H1 (cell line): ENCODE results near the gene MRI1. TPM values are rescaled to one million over a fixed set of nuclear protein-coding genes. Genes with fewer than 3 reads are reported as not detected.
A peak's percentile ranks its signal among the peaks of the same experiment; 100 is the strongest.

Source experiments
- CTCF ChIA-PET: fragments of 300-600 bp; sonication (Branson Sonifier 250); formaldehyde crosslinking; loops from one replicate; lab custom pipeline; 2021; ENCODE audit not compliant: partially characterized antibody; lab: Charles Lee
- POLR2A ChIA-PET: fragments of 300-600 bp; sonication (Branson Sonifier 250); formaldehyde crosslinking; loops from one replicate; lab custom pipeline; 2021; ENCODE audit warnings: inconsistent platforms; ENCODE audit not compliant: partially characterized antibody; lab: Charles Lee
- DNase-seq, 2 experiments: peaks; one replicate each; pipeline versions ENCODE4 v3.0.0 to v3.0.0-alpha.2; 2010 to 2022; ENCODE audit warnings: low spot score in 2 of 2, low read depth in 1 of 2, mixed read lengths in 1 of 2
- FAIRE-seq: peaks from 2 replicates; lab custom pipeline; 2011; peaks lifted over from hg19 to GRCh38; lab: Jason Lieb, UNC
- H2AFZ ChIP-seq: 2 replicates; pipeline ENCODE4 v1.8.1; 2012; ENCODE audit warnings: low read length, inconsistent platforms
- H2AK5ac ChIP-seq: 2 replicates; pipeline ENCODE4 v1.6.1; 2013; ENCODE audit warnings: low read depth, low read length
- H2BK120ac ChIP-seq: replicated peaks from 2 replicates; pipeline ENCODE3; 2013; ENCODE audit warnings: low read depth, low read length, inconsistent platforms
- H2BK12ac ChIP-seq: 2 replicates; pipeline ENCODE4 v1.6.1; 2013; ENCODE audit warnings: low read depth, low read length
- H2BK15ac ChIP-seq: 2 replicates; pipeline ENCODE4 v1.6.1; 2013; ENCODE audit warnings: low read length
- H2BK20ac ChIP-seq: 2 replicates; pipeline ENCODE4 v1.6.1; 2013; ENCODE audit warnings: low read length
- H2BK5ac ChIP-seq: 2 replicates; pipeline ENCODE4 v1.6.1; 2013; ENCODE audit warnings: low read depth, low read length
- H3K14ac ChIP-seq: 2 replicates; pipeline ENCODE4 v1.6.1; 2013; ENCODE audit warnings: inconsistent platforms; ENCODE audit not compliant: insufficient read length
- H3K18ac ChIP-seq: 2 replicates; pipeline ENCODE4 v1.6.1; 2013; ENCODE audit warnings: low read length; ENCODE audit errors: extremely low read depth
- H3K23ac ChIP-seq: 2 replicates; pipeline ENCODE4 v1.6.1; 2013; ENCODE audit warnings: inconsistent platforms; ENCODE audit not compliant: insufficient read length
- H3K23me2 ChIP-seq: 2 replicates; pipeline ENCODE4 v1.6.1; 2013; ENCODE audit warnings: low read depth, low read length
- H3K27ac ChIP-seq: 2 replicates; pipeline ENCODE4 v1.6.1; 2011; ENCODE audit warnings: low read depth, low read length, inconsistent platforms
- H3K27me3 ChIP-seq, 4 experiments: replicated peaks in 1 of 4; 1 replicate in 1 of 4; 2 replicates in 3 of 4; pipeline versions ENCODE4 v1.6.1 to v1.8.1; 2011 to 2013; ENCODE audit warnings: low read length in 3 of 4, mild to moderate bottlenecking in 3 of 4, inconsistent platforms in 2 of 4, mixed read lengths in 2 of 4, moderate library complexity in 1 of 4; ENCODE audit not compliant: control insufficient read depth in 3 of 4, insufficient read depth in 3 of 4; ENCODE audit errors: extremely low read depth in 1 of 4
- H3K36me3 ChIP-seq, 4 experiments: 2 replicates each; pipeline versions ENCODE4 v1.6.1 to v1.8.1; 2011 to 2013; ENCODE audit warnings: mild to moderate bottlenecking in 4 of 4, low read length in 3 of 4, moderate library complexity in 2 of 4, control low read depth in 1 of 4, inconsistent platforms in 1 of 4; ENCODE audit not compliant: insufficient read depth in 4 of 4, control insufficient read depth in 2 of 4
- H3K4ac ChIP-seq: replicated peaks from 2 replicates; pipeline ENCODE3; 2013; ENCODE audit warnings: low read length, low read depth, mixed read lengths, inconsistent platforms; ENCODE audit not compliant: insufficient read length
- H3K4me1 ChIP-seq, 4 experiments: replicated peaks in 1 of 4; 1 replicate in 1 of 4; 2 replicates in 3 of 4; pipeline versions ENCODE4 v1.6.1 to v1.8.1; 2011 to 2013; ENCODE audit warnings: low read length in 3 of 4, inconsistent platforms in 2 of 4, mixed read lengths in 1 of 4; ENCODE audit not compliant: insufficient read depth in 4 of 4, control insufficient read depth in 3 of 4
- H3K4me2 ChIP-seq, 2 experiments: 2 replicates each; pipeline versions ENCODE4 v1.6.1 to v1.8.1; 2011 to 2013; ENCODE audit warnings: low read depth in 2 of 2, low read length in 2 of 2, control low read depth in 1 of 2, inconsistent platforms in 1 of 2, mild to moderate bottlenecking in 1 of 2; ENCODE audit not compliant: insufficient read depth in 1 of 2
- H3K4me3 ChIP-seq, 4 experiments: fragments of 200-600, 300-600 bp in 1 of 4; sonication (generic), shearing (Covaris generic), sonication (Bioruptor Twin) in 1 of 4; 2 replicates each; pipeline versions ENCODE4 v1.5.1 to v1.8.1; 2011 to 2016; ENCODE audit warnings: low read length in 4 of 4, low read depth in 3 of 4, control low read depth in 2 of 4, inconsistent platforms in 2 of 4, mild to moderate bottlenecking in 2 of 4, mixed read lengths in 1 of 4, moderate library complexity in 1 of 4; ENCODE audit not compliant: insufficient read depth in 2 of 4; ENCODE audit errors: extremely low read depth in 1 of 4
- H3K56ac ChIP-seq: replicated peaks from 2 replicates; pipeline ENCODE3; 2013; ENCODE audit warnings: low read depth, mild to moderate bottlenecking, mixed read lengths, low read length, inconsistent platforms; ENCODE audit not compliant: insufficient read length
- H3K79me1 ChIP-seq: 2 replicates; pipeline ENCODE4 v1.6.1; 2013; ENCODE audit warnings: low read depth, low read length, control low read depth
- H3K79me2 ChIP-seq, 2 experiments: 2 replicates each; pipeline versions ENCODE4 v1.6.1 to v1.8.1; 2012 to 2013; ENCODE audit warnings: low read length in 2 of 2, mild to moderate bottlenecking in 2 of 2, inconsistent platforms in 1 of 2; ENCODE audit not compliant: insufficient read depth in 2 of 2, control insufficient read depth in 1 of 2
- H3K9ac ChIP-seq, 4 experiments: replicated peaks in 1 of 4; 1 replicate in 1 of 4; 2 replicates in 3 of 4; pipeline versions ENCODE4 v1.6.1 to v1.8.1; 2011 to 2013; ENCODE audit warnings: low read depth in 3 of 4, low read length in 3 of 4, control low read depth in 2 of 4, mild to moderate bottlenecking in 2 of 4, moderate library complexity in 2 of 4, inconsistent platforms in 1 of 4; ENCODE audit errors: extremely low read depth in 1 of 4
- H3K9me3 ChIP-seq, 2 experiments: 2 replicates each; pipeline versions ENCODE4 v1.6.1 to v1.8.1; 2012 to 2013; ENCODE audit warnings: mild to moderate bottlenecking in 2 of 2, moderate library complexity in 2 of 2, control low read depth in 1 of 2, inconsistent platforms in 1 of 2, low read depth in 1 of 2, low read length in 1 of 2, mixed read lengths in 1 of 2; ENCODE audit not compliant: insufficient read depth in 2 of 2
- H4K20me1 ChIP-seq, 2 experiments: replicated peaks in 1 of 2; 2 replicates each; pipeline versions ENCODE3 to v1.8.1; 2011 to 2013; ENCODE audit warnings: inconsistent platforms in 2 of 2, low read length in 2 of 2, mild to moderate bottlenecking in 1 of 2; ENCODE audit not compliant: insufficient read depth in 2 of 2, control insufficient read depth in 1 of 2
- H4K5ac ChIP-seq: 2 replicates; pipeline ENCODE4 v1.6.1; 2013; ENCODE audit warnings: low read length, low read depth, mixed read lengths, inconsistent platforms; ENCODE audit not compliant: insufficient read length
- H4K8ac ChIP-seq: 2 replicates; pipeline ENCODE4 v1.8.0; 2013; ENCODE audit warnings: mild to moderate bottlenecking, moderate library complexity, low read length, inconsistent platforms; ENCODE audit not compliant: insufficient read depth; ENCODE audit errors: extremely low read depth
- H4K91ac ChIP-seq: replicated peaks from 2 replicates; pipeline ENCODE3; 2013; ENCODE audit warnings: low read length, mixed read lengths, inconsistent platforms; ENCODE audit not compliant: insufficient read length
- FOSL1 ChIP-seq: IDR thresholded peaks from 2 replicates; pipeline ENCODE4 v1.6.1; 2011; ENCODE audit warnings: mild to moderate bottlenecking, low read depth, low read length, moderate library complexity; ENCODE audit not compliant: insufficient read depth
- SP1 ChIP-seq: IDR thresholded peaks from 2 replicates; pipeline ENCODE4 v1.6.1; 2011; ENCODE audit warnings: low read depth, low read length
- SP4 ChIP-seq: IDR thresholded peaks from 2 replicates; pipeline ENCODE4 v1.6.1; 2012; ENCODE audit warnings: low read length, inconsistent platforms
- SRF ChIP-seq: IDR thresholded peaks from 2 replicates; pipeline ENCODE4 v1.6.1; 2011; ENCODE audit warnings: mild to moderate bottlenecking, low read depth, low read length, moderate library complexity
- YY1 ChIP-seq: IDR thresholded peaks from 2 replicates; pipeline ENCODE4 v1.6.1; 2011; ENCODE audit warnings: low read depth, mild to moderate bottlenecking, low read length
- WGBS, 2 experiments: shearing (Covaris generic) in 1 of 2; methylation state at CpG; one replicate each; pipeline versions ENCODE4 v1.1.6 to v1.1.7; 2013 to 2015; ENCODE audit warnings: low lambda C conversion rate in 2 of 2, mixed read lengths in 2 of 2, inconsistent platforms in 1 of 2, low coverage in 1 of 2, missing lambda C conversion rate in 1 of 2; ENCODE audit not compliant: insufficient replicate concordance in 2 of 2, insufficient coverage in 1 of 2, insufficient read length in 1 of 2; ENCODE audit errors: extremely low coverage in 1 of 2, missing lambda C conversion rate in 1 of 2; 5-methylcytosine and 5-hydroxymethylcytosine counted together
- polyA plus RNA-seq, 7 experiments: library from polyadenylated mRNA; depleted of rRNA in 3 of 7; stranded (reverse) in 5 of 7; unstranded in 2 of 7; fragments of >200 nt in 5 of 7; fragments of 200-250 nt in 2 of 7; gene quantifications; 1 replicate in 5 of 7; 2 replicates in 1 of 7; 4 replicates in 1 of 7; pipeline versions ENCODE4 v1.2.1 to v1.2.3, GENCODE V29; 2011 to 2013; ENCODE audit warnings: missing spikeins in 2 of 7, mixed read lengths in 2 of 7
- total RNA-seq: library from RNA; stranded (reverse); fragmentation: NEBNext Ultra II Directional; extraction: Animal tissue kit (Norgen Biotek cat#: 25700); gene quantifications from 2 replicates; pipeline ENCODE4 v1.2.1, GENCODE V29; 2021

The MRI1 gene
- total and polyA plus RNA-seq, 2 of the 8 experiments (the other 6 are each of a cell fraction or from before 2014, with no cell fraction given), result 24.5 to 29.5 TPM

GRCh38 chr19:13817018-13817614 is 52.8 kb downstream of the MRI1 start:
- Histone ChIP-seq H4K5ac (no peak overlapping the region), H2BK15ac (0 out of 2 replicates have a peak overlapping the region, but pooled peaks have one; percentile 1), H4K91ac (no peak overlapping the region), H3K14ac (no peak overlapping the region), H2AK5ac (no peak overlapping the region), H3K4me1 (peaks cover 0 to 5% (median 4%) of the 10 kb centered on the region in 4 experiments; a peak in 5 of 7 replicates), H3K36me3 (peaks cover 4 to 38% (median 14%) of the 10 kb centered on the region in 4 experiments), H3K79me1 (peaks cover 3% of the 10 kb centered on the region; the same call in 1 of the 2 replicates), H3K56ac (no peak overlapping the region), H3K9me3 (no peaks in the 10 kb centered on the region), H4K8ac (peak overlapping the region; percentile 91; the same call in 1 of the 2 replicates), H3K4me2 (peak overlapping the region; percentile 70 to 100), H3K4ac (no peak overlapping the region), H3K9ac (peak overlapping the region in 2 of 4 experiments; percentile 79 to 84; a peak in 4 of 7 replicates), H2AFZ (peak overlapping the region; percentile 38; the same call in 1 of the 2 replicates), H2BK5ac (0 out of 2 replicates have a peak overlapping the region, but pooled peaks have one; percentile 36), H3K23ac (no peak overlapping the region), H4K20me1 (peaks cover 0 to 2% of the 10 kb centered on the region in 2 experiments), H2BK12ac (no peak overlapping the region), H2BK20ac (no peak overlapping the region), H3K4me3 (peak overlapping the region; percentile 49 to 75 (median 58)), H3K79me2 (no peaks in the 10 kb centered on the region), H2BK120ac (no peak overlapping the region), H3K18ac (0 out of 2 replicates have a peak overlapping the region, but pooled peaks have one; percentile 52), H3K27me3 (no peaks in the 10 kb centered on the region), H3K23me2 (peaks cover 7% of the 10 kb centered on the region; the same call in 1 of the 2 replicates), H3K27ac (peak overlapping the region; percentile 93)
- 0 out of 2 replicates have a peak, but pooled peaks have one; percentile 53 for TF ChIP-seq SRF
- no peak for TF ChIP-seq SP4
- TF ChIP-seq FOSL1, result no peak
- no peak for TF ChIP-seq YY1
- TF ChIP-seq SP1, result peak; percentile 79; the same call in 1 of the 2 replicates
- peak; percentile 98 to 99 for DNase-seq
- peak; percentile 91 for FAIRE-seq
- 16% methylated on average over 11 of the region's 11 CpGs; no CpG with 5 or more reads in 1 of the 2 experiments for WGBS, 2 experiments
- ChIA-PET POLR2A (interaction anchor here (0.6 to 7.7 kb wide), 18 partner anchors 9 to 45 kb away, joined by 3 to 55 read pairs (median 6); partner anchors contain the start of genes C19orf53 and ZSWIM4), CTCF (interaction anchor here (0.7 to 3.8 kb wide), 12 partner anchors 9 to 268 kb away, joined by 3 to 20 read pairs (median 4); no protein-coding TSS in a partner anchor)
